HG02973 (cell line): ENCODE results near the gene CHRDL2.
"Not testable (repeated sequence)": the region's sequence is repeated elsewhere in the genome, so short reads cannot be mapped to it uniquely, and the experiment has no call there.

Experiments used
- ATAC-seq: cut with Tn5 transposase; IDR thresholded peaks from one replicate; pipeline ENCODE4 v1.9.1; 2021; ENCODE audit warnings: moderate library complexity; ENCODE audit not compliant: unreplicated experiment

The CHRDL2 gene

DNA sequence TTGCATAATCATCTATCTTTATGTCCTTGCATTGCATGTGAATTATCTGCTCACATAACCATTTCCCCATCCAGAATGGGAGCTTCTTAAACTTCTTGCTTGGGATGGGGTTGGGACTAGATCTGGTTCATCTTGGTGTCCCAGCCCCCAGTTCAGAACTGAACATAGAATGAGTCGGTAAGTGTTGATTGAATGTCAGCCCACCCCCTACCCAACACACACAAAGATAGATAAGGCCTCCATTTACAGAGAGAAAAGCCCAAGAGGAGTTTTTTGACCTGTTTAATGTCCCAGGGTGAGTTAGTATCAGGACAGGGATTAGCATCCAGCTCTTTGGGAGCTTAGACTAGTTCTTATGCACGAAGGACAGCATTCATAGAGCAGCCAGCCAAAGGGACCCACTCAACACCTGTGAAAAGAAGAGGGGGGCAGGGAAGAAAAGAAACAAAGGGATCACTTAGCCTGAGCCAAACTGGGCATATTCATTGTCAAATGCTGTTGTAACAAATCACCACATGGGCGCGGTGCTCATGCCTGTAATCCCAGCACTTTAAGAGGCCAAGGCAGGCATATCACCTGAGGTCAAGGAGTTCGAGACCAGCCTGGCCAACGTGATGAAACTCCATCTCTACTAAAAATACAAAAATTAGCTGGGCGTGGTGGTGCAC is 57.4 kb downstream of the CHRDL2 start:
- no peak for ATAC-seq

DNA sequence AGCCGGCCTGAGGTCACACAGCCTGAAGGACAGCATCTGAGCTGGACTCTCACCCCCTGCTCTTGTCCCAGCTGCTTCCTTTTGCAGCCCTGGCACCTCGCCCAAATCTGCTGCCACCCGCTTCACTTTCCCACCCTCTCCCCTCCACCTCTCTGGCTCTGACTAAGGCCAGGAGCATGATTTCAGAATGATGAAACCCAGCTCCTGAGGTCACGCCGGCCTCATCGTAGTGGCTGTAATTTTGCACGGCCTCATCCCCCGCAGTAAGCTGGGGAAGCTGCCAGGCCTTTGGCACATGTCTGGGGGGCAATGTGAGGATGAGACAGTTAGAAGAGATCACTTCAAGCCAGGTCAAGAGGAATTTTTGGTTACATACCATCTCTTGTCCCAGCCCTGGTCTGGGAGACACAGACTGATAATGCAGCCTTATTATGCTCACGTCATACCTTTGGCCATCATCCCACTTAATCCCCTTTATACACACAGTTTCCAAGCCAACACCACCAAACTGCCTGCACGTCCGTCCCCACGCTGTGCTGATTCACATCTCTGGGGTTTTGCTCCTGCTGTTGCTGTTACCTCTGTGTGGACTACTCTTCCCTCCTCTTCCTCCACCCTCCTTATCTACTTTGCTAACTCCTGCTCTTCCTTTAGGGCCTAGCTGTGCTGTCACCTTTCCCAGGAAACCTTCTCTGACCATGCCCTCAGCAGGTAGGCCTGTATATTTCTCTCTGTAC is 58.1 kb downstream of the CHRDL2 start:
- ATAC-seq = no peak

- no peak for ATAC-seq
Observed at GRCh38 chr11:74672332-74672955, 58.8 kb downstream of the CHRDL2 start.

DNA sequence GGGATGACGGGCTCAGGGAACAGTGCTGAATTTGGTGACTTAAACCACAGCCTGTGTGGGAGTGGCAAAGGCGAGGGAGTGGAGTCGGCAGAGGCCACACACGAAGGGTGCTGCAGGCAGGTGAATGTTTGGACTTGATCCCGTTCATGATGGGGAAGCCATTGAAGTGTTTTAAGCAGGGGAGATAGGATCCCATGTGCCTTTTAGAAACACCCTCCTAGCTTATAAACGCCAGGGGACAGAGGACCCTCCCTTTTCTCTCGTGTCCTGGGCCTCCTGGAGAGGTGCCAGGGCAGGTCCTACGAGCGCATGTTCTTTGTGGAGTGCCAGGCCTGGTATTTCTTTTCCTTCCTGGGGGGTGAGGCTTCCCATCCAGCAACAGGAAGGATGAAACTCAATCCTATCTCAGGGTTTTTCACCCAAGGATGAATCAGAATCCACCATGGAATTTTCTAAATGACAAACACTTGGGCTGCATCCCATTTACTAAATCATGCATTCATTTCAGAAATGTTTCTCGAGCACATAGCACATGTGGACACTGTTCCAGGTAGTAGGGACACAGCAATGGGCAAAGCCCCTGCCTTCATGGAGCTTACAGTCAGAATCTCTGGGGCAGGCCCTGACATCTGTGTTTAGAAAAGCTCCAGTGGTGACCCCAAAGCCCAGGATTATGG is 59.6 kb downstream of the CHRDL2 start:
- ATAC-seq = no peak

DNA sequence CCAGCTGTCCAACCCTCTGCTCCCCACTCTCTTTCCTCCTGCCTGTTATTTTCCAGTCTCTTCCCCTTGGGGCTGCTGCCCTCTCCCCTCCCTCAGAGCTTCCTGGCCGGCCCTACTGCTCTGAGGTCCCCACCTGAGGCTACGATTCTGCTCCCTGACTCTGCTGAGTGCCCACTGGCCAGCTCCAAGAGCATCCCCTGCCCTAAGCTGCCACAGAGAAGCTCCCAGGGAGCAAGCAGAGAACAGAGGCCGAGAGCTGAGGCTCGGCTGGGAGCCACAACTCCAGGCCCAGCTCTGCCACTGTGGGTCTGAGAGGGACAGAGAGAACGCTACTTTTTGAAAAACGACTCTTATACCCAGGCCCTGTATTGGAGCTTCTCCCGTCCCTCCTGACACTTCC is 61.1 kb downstream of the CHRDL2 start:
- ATAC-seq = no peak

GRCh38 chr11:74669211-74670160 is 61.7 kb downstream of the CHRDL2 start:
- ATAC-seq = no peak

- ATAC-seq = no peak
Observed at GRCh38 chr11:74663315-74663714, 67.9 kb downstream of the CHRDL2 start.

DNA sequence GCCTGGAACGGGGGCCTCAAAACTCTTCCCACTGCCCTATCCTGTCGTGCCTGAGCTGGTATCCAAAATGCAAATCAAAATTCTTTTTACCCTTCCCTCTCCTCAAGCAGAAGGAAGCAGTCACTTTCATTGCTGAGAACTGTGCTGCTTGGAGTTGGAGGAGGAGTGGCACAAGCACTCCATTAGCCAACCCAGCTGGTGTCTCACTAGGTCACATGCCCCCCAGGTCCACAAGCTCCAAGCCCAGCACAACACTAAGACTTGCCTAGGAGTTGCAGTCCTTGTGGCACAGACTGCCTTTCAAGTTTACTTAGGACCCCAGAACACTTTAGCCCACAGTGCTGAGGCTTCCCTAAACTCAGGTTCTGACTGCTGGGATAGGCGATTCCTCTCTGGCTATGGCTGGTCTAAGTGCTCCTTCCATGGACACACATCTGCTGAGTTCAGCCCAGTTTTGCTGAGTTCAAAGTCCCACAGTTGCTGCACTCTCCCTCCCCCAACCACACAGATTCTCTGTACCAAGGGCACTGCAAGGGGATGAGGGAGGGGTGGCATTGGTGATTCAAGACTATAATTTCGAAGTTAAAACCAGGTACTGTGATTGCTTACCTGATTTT is 68.6 kb downstream of the CHRDL2 start:
- ATAC-seq = no peak

GRCh38 chr11:74659124-74659523 is 72.1 kb downstream of the CHRDL2 start:
- ATAC-seq = not testable (repeated sequence)

DNA sequence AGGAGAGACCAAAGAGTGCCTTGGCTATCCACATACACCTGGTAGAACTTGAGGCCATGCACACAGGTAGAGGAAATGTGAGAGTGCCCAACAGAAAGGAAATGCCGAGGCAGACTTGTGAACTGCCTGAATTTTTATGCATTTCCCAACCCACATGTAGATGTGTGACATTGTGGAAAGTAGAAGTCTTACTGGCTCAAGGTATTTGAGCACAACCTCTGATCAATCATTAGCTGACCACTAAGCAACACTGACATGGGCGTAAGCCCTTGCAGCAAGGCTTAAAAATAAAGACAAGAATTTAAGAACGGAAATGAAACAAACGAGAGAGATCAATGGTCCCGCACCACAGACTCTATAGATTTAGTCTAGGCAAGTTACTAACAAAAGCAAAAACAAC is 76.2 kb downstream of the CHRDL2 start:
- ATAC-seq = no peak

DNA sequence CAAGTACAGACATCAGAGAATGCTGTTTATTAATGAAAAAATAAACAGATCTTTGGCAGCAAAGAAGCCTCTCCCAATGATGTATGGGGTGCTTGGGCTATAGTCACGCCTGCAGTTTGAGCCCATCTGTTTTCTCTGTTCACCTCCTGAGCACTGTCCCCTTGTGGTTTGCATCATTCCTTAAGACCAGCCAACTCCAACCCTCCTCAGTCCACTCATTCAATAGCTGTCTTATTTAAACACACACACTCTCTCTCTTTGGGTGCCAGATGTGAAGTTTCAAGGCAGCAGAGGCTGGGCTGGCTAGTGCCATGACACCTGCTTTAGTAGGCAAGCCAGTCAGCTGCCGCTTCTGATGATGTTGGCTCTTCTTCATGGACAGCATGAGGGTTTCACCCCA is 80.7 kb downstream of the CHRDL2 start:
- ATAC-seq = no peak

- no peak for ATAC-seq
Observed at GRCh38 chr11:74648894-74649293, 82.3 kb downstream of the CHRDL2 start.

- no peak for ATAC-seq
Observed at GRCh38 chr11:74647831-74648230, 83.4 kb downstream of the CHRDL2 start.

DNA sequence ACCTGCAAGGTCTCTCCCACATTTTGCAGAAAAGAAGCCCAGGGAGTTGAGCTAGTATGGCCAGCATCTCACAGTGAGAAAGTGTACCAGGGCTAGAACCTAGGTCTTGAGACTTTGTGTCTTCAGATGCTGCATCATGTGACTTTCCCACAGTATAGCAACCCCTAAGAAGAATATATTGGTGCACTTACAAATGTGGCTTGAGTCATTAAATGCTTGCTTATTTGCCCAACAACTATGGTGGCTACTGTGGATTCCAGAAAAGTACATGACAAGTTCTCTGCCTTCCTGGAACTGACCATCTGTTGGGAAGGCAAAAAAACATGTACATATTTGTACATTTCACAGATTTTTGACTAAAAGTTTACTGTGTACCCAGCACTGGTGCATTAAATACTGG is 83.8 kb downstream of the CHRDL2 start:
- ATAC-seq = no peak

DNA sequence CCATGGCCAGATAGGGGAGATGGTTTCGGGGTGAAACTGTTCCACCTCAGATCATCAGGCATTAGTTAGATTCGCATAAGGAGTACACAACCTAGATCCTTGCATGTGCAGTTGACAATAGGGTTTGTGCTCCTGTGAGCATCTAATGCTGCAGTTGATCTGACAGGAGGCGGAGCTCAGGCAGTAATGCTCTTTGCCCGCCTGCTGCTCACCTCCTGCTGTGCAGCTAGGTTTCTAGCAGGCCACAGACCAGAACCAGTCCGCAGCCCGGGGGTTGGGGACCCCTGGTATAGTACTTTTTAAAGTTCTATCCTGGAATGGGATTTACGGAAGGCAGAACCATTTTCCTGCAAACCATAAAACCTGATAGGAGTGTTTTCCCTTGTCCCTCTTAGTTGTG is 84.3 kb downstream of the CHRDL2 start:
- ATAC-seq = no peak
